Measurements from ENCODE around the gene NRG2. TPM values are rescaled to one million over a fixed set of nuclear protein-coding genes. Genes with fewer than 3 reads are reported as not detected.

Gene NRG2
- 10 to 100 TPM in 1 of 4 donors, 1 to 10 TPM in 3; 4.1 to 13.2 (median 7.0) TPM for total RNA-seq

GRCh38 chr5:140042643-140043507 lies at the start of gene NRG2:
Gene NRG2 (minus strand): TSS chr5:140043299.
- TF ChIP-seq, protein P1, sequence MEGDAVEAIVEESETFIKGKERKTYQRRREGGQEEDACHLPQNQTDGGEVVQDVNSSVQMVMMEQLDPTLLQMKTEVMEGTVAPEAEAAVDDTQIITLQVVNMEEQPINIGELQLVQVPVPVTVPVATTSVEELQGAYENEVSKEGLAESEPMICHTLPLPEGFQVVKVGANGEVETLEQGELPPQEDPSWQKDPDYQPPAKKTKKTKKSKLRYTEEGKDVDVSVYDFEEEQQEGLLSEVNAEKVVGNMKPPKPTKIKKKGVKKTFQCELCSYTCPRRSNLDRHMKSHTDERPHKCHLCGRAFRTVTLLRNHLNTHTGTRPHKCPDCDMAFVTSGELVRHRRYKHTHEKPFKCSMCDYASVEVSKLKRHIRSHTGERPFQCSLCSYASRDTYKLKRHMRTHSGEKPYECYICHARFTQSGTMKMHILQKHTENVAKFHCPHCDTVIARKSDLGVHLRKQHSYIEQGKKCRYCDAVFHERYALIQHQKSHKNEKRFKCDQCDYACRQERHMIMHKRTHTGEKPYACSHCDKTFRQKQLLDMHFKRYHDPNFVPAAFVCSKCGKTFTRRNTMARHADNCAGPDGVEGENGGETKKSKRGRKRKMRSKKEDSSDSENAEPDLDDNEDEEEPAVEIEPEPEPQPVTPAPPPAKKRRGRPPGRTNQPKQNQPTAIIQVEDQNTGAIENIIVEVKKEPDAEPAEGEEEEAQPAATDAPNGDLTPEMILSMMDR (IDR thresholded peaks at IDR 0.05; ENCODE audit: low read depth): no peak

DNA sequence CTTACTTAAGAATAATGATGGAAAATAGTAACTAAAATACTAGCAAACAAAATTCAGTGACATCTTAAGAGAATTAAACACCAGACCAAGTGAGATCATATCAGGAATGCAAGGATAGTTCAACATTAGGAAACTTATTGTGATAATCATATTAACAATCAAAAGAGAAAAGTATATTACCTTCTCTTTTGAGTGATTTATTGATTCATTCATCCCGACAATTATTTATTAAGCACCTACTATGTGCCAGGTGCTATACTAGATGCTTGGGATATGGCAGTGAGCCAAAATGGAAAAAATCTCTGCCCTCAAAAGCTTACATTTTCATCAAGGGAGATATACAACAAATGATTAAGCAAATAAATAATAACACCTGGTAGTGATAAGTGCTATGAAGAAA lies 47.2 kb upstream of the NRG2 start:
- TF ChIP-seq, protein P1 (IDR thresholded peaks at IDR 0.05; ENCODE audit: low read depth): no peak

DNA sequence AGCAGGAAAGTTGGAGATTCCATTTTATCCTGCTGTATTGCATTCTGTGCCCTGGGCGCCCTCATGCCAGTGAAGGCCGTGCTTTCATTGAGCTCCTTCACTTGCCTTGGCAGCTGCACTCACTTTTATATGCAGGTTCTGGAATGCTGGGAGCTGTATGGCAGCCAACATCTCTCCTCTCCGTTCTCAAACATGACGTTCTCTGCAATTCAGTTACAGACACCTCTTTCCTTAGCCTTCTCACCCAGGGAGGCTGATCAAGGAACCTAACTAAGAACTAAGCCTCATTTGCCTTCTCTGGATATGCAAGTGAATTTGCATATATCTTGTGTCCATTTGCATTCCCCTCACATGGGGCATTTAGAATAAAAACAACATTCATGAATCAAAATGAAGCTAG lies 41.4 kb upstream of the NRG2 start:
- TF ChIP-seq, protein P1 (IDR thresholded peaks at IDR 0.05; ENCODE audit: low read depth): no peak

GRCh38 chr5:140083650-140084049 lies 40.6 kb upstream of the NRG2 start:
- TF ChIP-seq, protein P1 (IDR thresholded peaks at IDR 0.05; ENCODE audit: low read depth): no peak

GRCh38 chr5:140083120-140083519 lies 40.0 kb upstream of the NRG2 start:
- TF ChIP-seq, protein P1 (IDR thresholded peaks at IDR 0.05; ENCODE audit: low read depth): no peak

DNA sequence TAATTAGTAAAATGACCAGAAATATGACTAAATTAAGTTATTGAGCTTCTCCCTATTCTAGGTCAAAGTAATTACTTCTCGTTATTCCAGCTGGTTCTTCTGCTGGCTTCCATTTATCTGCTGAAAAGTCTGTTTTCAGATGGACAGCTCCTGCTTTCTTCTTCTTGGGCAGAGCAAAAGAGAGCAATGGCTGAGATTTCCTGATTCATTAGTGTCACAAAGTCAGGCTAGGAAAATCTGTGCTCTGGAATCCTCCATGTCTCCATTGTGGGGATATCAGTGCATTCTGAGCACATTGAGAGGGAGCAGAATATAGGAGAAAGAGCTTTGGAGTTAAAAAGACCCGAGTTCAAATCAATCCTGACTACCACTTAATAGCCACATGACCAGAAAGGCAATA lies 33.7 kb upstream of the NRG2 start:
- TF ChIP-seq, protein P1 (IDR thresholded peaks at IDR 0.05; ENCODE audit: low read depth): no peak

DNA sequence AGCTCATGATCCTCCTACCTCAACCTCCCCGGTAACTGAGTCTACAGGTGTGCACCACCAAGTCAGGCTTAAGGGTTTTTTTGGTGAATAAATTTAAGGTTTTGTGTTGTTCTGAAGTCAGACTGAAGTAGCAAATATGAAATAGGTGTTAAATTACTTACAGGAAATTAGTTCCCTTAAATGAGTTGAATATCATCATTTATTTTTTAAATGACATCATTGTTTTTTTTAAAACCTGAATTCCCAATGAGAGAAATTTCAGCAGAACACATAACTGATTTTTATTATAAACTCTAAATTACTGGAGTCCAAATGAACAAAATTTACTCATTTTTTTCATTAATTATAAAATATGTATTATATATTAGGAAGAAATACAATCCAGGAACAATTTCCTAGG lies 33.0 kb upstream of the NRG2 start:
- TF ChIP-seq, protein P1 (IDR thresholded peaks at IDR 0.05; ENCODE audit: low read depth): no peak
